ENCODE data around the gene TOMM20.

- TF ChIP-seq POLR2AphosphoS5 (IDR thresholded peaks at IDR 0.05; ENCODE audit: low read depth) (no peak), ETS1 (IDR thresholded peaks at IDR 0.05) (no peak), CTCF (conservative IDR thresholded peaks at IDR 0.05; ENCODE audit: low read depth in 2 of 2) (no peak), EZH2 (IDR thresholded peaks at IDR 0.05; ENCODE audit: low read depth, unreplicated experiment) (no peak), JUNB (IDR thresholded peaks at IDR 0.05; ENCODE audit: unreplicated experiment) (no peak), ZNF462 (CRISPR knock-in tag; IDR thresholded peaks at IDR 0.05) (no peak), STAT1 (IDR thresholded peaks at IDR 0.05; ENCODE audit: unreplicated experiment) (no peak)
- TF ChIP-seq, protein P1, sequence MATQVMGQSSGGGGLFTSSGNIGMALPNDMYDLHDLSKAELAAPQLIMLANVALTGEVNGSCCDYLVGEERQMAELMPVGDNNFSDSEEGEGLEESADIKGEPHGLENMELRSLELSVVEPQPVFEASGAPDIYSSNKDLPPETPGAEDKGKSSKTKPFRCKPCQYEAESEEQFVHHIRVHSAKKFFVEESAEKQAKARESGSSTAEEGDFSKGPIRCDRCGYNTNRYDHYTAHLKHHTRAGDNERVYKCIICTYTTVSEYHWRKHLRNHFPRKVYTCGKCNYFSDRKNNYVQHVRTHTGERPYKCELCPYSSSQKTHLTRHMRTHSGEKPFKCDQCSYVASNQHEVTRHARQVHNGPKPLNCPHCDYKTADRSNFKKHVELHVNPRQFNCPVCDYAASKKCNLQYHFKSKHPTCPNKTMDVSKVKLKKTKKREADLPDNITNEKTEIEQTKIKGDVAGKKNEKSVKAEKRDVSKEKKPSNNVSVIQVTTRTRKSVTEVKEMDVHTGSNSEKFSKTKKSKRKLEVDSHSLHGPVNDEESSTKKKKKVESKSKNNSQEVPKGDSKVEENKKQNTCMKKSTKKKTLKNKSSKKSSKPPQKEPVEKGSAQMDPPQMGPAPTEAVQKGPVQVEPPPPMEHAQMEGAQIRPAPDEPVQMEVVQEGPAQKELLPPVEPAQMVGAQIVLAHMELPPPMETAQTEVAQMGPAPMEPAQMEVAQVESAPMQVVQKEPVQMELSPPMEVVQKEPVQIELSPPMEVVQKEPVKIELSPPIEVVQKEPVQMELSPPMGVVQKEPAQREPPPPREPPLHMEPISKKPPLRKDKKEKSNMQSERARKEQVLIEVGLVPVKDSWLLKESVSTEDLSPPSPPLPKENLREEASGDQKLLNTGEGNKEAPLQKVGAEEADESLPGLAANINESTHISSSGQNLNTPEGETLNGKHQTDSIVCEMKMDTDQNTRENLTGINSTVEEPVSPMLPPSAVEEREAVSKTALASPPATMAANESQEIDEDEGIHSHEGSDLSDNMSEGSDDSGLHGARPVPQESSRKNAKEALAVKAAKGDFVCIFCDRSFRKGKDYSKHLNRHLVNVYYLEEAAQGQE (IDR thresholded peaks at IDR 0.05; ENCODE audit: unreplicated experiment), result no peak
These were observed 50.8 kb downstream of the TOMM20 start for GRCh38 chr1:235077571-235078479.
